GM13976 (cell line): ENCODE data around the gene FLOT2.
"Not testable (repeated sequence)": the region's sequence is repeated elsewhere in the genome, so short reads cannot be mapped to it uniquely, and the experiment has no call there.

Experiments
- DNase-seq: peaks from one replicate; pipeline ENCODE4 v3.0.0; 2012; ENCODE audit warnings: low spot score
- CTCF ChIP-seq: IDR thresholded peaks from 2 replicates; pipeline ENCODE4 v1.5.1; 2012; ENCODE audit warnings: borderline replicate concordance, mild to moderate bottlenecking; ENCODE audit not compliant: insufficient read depth; ENCODE audit errors: extremely low read depth, missing control alignments, control extremely low read depth
- in situ Hi-C: fragments of 300-500 bp; cut with MboI; formaldehyde crosslinking; loops from one replicate; pipeline ENCODE4 v1.12.0; 2022; ENCODE audit warnings: low sequenced_read_pairs, mixed read lengths, inconsistent platforms; ENCODE audit not compliant: unreplicated experiment

The FLOT2 gene

DNA sequence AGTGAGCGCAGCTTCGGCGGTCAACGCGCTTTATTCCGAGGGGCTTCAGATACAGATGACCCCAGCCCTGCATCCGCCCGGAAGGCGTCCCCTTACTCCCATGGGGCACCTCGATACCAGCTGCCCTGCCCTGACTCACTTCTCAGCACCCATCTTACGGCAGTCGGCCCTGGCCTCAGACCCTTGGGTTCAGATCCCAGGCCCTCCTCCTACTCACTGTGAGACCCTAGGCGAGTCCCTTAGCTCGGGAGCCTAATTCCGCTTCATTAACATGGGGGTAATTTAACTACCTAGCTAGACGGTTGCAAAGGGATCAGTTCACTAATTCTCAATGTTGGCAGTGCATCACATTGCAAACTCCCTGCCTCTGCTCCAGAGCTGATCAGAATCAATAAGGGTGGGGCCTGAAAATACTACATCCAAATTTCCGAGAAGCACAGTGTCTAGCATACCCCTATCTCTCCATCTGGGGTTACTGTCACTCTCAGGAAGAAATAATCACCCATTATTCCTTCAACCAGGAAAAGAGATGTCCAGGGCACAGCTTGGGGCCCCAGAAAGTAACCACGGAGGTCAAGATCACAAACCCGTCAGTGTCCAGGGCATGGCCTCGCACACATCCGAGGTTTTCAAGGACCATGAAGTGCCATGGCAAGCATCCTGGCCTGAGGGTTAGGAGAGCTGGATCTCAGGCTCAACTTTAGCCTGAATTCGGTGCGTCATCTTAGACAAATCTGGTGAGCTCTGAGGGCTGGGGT lies 415 bp upstream of the FLOT2 start:
- DNase-seq, result no peak
- in situ Hi-C loops, result no loop called here
- no peak for TF ChIP-seq CTCF

GRCh38 chr17:28896491-28896883 lies 1.0 kb downstream of the FLOT2 start:
- TF ChIP-seq CTCF, result no peak
- in situ Hi-C loops, result no loop called here

GRCh38 chr17:28895794-28896447 lies 1.6 kb downstream of the FLOT2 start:
- TF ChIP-seq CTCF, result no peak
- in situ Hi-C loops, result no loop called here

More at GRCh38 chr17:28896491-28896883, 1.0 kb downstream of the FLOT2 start:
- no peak for DNase-seq

DNA sequence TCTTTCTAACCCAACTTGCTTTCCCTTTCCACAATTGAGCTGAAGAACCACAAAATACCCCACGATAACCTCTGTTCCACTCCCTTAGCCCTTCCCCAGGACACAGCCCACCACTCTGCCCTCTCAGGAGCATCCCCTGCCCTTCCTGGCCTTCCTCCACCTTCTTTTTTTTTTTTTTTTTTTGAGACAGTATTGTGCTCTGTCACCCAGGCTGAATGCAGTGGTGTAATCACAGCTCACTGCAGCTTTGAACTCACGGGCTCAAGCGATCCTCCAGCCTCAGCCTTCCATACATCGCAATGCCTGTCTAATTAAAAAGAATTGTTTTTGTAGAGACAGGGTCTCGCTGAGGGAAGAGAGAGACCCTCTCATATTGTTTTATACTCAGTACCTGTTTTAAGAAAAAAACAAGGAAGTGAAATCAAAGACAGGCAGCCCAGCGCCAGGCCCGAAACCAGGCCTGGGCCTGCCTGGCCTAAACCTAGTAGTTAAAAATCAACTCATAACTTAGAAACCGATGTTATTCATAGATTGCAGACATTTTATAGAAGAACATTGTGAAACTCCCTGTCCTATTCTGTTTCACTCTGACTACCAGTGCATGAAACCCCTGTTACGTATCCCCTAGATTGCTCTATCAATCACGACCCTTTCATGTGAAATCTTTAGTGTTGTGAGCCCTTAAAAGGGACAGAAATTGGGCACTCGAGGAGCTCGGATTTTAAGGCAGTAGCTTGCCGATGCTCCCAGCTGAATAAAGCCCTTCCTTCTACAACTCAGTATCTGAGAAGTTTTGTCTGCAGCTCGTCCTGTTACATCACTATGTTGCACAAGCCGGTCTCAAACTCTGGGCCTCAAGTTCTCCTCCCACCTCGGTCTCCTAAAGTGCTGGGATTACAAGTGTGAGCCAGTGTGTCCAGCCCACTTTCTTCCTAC lies 4.0 kb downstream of the FLOT2 start:
- in situ Hi-C loops, DNase-seq: not testable (repeated sequence)

More at GRCh38 chr17:28895794-28896447, 1.6 kb downstream of the FLOT2 start:
- DNase-seq, result no peak

- no peak for DNase-seq
- in situ Hi-C loops, result no loop called here
- TF ChIP-seq CTCF, result no peak
Observed at GRCh38 chr17:28892024-28892423, 5.5 kb downstream of the FLOT2 start.

GRCh38 chr17:28891201-28891600 lies 6.3 kb downstream of the FLOT2 start:
- DNase-seq, result no peak
- in situ Hi-C loops, result no loop called here
- no peak for TF ChIP-seq CTCF

- DNase-seq, result no peak
- in situ Hi-C loops, result no loop called here
- TF ChIP-seq CTCF, result no peak
Observed at GRCh38 chr17:28889996-28890395, 7.5 kb downstream of the FLOT2 start.
